GM19467 (cell line): ENCODE results near the gene ROBO1.
"Not testable (repeated sequence)": the region's sequence is repeated elsewhere in the genome, so short reads cannot be mapped to it uniquely, and the experiment has no call there.

Experiments
- ATAC-seq: cut with Tn5 transposase; IDR thresholded peaks from one replicate; pipeline ENCODE4 v1.9.1; 2021; ENCODE audit warnings: mild to moderate bottlenecking, moderate library complexity; ENCODE audit not compliant: unreplicated experiment

The ROBO1 gene

DNA sequence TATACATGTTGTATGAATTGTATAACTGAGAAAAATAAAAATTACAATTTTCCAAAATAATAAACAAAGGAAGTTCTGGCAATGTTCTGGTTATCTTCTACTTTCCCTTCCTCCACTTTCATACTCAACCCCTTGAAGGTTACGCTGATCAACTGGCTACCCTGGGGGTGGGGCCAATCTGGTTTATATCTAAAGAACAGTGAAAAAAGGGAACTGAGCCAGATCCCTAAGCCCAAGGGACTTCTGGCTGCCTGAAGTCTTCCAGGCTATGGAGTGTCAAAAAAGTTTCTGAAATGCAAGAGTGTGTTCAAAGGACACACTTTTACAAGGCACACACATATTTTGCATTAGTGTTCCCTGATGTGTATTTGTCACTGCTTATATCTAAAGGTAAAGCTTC, 591.9 kb downstream of the ROBO1 start:
- ATAC-seq: no peak

DNA sequence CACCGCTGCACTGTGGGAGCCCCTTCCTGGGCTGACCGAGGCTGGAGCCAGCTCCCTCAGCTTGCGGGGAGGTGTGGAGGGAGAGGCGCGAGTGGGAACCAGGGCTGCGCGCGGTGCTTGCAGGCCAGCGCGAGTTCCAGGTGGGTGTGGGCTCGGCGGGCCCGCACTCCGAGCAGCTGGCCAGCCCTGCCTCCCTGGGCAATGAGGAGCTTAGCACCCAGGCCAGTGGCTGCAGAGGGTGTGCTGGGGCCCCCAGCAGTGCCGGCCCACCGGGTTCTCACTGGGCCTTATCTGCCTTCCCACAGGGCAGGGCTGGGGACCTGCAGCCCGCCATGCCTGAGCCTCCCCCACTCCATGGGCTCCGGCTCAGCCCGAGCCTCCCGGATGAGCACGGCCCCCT, 594.5 kb downstream of the ROBO1 start:
- ATAC-seq: not testable (repeated sequence)

DNA sequence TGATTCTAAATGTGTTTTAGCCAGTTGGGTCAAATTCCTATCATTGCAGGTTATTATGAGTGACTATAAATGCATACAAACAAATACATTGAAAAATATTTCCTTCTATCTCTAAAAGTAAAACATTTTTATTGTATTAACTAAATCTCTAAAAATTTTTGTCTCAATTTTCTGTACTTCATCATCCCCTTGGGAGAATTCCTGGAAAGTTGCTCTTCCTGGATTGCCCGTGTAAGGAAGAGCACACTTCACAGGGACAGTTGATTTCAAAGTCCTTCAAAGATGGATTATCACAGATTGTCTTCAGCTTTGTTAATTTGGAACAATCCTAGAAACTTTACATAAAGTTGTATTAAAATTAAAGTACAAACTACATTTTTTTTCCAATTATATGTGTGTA, 595.6 kb downstream of the ROBO1 start:
- ATAC-seq: no peak

DNA sequence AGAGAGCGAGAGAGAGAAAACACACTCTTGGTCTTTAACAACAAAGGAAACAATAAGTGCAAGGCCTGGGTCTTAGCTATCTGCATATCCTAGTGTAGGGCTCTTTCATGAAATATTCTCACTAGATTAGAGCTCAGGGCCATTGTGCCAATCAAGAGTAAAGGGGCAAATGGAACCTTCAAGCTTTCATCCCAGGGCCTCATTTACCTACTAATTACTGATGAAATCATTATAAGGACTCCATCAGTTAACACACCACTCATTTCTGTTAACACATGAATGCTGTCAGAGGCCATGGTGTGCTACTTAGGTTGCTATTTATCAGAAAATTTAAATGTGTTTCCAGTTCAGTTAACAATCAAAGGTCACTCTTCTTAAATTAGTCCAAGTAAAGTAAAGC, 597.8 kb downstream of the ROBO1 start:
- ATAC-seq: no peak

DNA sequence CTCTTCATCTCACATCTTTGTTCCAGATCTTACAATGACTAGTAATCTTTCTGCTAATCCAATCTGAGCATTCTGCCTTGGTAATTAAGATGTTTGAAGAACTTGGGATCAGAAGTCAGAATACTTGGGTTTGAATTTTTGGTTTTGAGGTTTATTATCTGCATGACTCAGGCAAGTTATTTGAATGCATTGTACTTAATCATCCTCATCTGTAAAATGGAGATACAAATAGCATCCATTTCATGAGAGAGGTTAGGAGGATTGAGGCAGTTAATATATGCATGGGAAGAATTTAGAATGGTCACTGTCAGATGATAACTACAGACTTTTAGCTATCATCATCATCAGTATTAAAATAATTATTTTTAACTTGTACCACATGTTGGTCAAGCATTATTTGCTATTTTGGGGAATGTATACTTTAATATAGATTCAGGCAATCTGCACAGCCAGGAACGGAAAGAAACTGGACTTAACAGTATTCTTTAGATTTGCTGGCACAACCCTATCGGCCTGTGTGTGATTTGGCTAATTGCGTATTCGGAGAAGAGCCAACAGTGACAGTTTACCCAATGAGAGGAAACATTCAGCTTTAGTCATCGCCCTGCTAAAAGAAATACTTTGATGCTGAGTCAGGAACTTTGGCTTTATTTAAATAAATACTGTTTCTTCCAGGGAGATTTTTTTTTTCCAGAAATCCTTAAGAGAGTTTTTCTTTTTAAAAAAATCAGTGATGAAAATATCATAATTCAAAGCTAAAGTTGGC, 600.0 kb downstream of the ROBO1 start:
- no peak for ATAC-seq

DNA sequence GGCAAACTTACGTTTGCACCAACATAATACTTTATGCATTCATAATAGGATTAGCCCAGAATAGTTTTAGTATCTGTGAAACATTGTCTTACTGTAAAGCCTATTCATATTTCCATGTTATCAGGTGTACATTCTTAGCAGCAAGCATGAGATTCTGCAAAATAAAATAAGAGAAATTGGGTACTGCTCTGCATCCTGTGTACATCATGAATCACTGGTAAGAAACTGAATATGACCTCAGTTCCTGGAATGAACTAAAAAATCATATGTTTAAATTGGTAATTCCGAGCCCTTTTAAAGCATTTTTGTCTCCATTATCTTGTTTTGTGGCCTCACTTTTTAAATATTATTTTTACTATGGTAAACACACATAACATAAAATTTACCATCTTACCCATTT, 605.1 kb downstream of the ROBO1 start:
- no peak for ATAC-seq

GRCh38 chr3:79161941-79162340, 605.9 kb downstream of the ROBO1 start:
- no peak for ATAC-seq

DNA sequence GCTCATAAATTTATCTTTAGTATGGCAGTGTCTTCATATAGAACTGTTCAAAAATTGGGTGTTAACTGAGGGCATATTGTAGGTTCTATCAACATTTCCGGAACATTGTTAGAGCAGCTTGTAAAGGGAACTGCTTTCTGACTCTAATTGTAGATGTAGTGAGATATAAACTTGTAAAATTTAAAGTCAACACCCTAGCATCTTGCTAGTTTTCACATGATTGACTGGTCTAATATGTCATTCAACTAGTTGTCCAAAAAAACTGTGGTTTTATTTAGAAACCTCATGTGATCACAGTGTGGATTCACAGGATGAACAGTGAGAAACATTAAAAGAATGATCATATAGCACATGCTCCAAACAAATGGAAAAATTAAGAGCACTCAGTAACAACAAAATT, 607.4 kb downstream of the ROBO1 start:
- ATAC-seq: no peak

- no peak for ATAC-seq
Observed at GRCh38 chr3:79159736-79160135, 608.1 kb downstream of the ROBO1 start.

DNA sequence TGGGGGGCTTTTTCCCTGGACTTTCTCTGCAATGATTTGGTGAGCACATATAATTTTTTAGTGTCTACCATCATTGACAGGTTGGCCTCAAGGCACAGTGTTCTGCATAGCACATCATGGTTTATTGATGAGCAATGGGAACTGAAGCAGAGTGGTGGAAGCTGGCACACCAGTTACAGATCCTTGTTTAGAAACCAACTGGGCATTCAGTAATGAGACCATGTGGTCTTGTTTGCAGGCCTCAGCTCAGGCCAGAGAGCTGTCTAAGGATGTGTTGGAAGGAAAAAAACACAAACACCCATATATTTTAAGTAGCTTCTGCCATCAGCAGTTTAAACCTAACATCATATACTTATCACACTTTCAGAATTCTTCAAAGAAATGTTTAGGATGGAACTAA, 610.6 kb downstream of the ROBO1 start:
- ATAC-seq: no peak

DNA sequence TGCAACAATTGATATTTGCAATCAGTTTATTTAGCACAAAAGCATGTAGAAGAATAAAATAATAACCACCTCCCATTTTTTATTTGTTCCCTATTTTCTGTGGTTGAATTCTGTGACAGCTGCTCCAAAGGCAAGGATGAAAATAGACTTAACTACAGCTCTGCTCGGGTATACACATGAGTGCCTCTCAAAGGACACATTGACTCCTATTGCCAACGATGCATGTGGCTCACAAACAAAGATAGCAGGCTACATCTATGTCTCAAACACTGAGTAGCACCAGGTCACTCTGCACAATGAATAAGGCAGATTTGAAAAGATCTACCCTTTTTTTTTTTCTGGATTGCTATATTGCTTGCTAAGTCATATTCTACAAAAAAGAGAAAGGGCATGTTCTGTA, 612.9 kb downstream of the ROBO1 start:
- no peak for ATAC-seq

DNA sequence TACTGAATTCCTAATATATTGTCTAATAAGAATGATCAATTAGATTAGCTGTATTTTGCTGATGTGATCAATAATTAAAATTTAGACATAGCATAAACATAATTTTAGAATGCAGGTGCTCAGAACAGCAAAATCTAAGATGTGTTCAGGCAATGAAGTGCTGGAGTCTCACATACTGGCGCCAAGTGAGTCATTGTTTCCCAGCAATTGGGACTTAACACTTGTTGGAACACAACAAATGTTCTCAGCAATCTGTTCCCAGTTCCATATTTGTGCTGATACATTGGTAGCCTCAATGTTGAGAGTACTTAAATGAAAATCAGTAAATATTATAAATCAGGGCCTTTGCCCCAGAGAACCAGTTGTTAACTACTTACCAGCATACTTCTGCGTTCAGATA, 619.0 kb downstream of the ROBO1 start:
- ATAC-seq: no peak

GRCh38 chr3:79146024-79146423, 621.8 kb downstream of the ROBO1 start:
- no peak for ATAC-seq

- ATAC-seq: no peak
Observed at GRCh38 chr3:79140708-79141107, 627.1 kb downstream of the ROBO1 start.

DNA sequence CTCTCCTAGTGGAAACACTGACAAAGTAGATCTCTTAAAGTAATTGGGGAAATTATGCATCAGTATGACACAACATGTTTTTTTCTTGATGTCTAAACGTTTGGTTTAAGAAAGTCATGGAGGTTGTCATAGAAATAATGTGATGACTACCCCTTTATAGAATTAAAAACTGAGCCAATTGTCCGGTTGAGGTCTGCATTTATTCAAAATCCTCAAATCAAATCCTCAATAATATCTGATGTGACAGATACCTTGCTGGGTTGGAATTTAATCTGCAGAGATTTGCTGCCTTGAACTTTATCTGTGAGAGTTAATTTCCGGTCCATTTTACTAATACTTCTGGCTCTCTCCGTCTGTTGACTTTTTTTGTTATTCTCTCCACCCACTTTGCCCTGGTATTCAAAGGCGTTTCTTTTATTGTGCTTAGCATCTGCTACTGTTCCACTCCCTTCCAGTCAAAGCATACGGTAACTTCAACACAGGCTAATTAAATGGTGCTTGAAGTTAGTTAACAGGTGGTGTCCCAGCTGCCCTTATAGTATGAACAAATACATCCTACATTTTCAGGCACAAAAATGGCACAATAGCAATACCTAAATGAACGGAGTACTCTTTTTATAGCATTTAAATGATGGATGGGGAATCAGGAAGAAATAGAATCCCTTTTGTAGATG, 628.3 kb downstream of the ROBO1 start:
- no peak for ATAC-seq

DNA sequence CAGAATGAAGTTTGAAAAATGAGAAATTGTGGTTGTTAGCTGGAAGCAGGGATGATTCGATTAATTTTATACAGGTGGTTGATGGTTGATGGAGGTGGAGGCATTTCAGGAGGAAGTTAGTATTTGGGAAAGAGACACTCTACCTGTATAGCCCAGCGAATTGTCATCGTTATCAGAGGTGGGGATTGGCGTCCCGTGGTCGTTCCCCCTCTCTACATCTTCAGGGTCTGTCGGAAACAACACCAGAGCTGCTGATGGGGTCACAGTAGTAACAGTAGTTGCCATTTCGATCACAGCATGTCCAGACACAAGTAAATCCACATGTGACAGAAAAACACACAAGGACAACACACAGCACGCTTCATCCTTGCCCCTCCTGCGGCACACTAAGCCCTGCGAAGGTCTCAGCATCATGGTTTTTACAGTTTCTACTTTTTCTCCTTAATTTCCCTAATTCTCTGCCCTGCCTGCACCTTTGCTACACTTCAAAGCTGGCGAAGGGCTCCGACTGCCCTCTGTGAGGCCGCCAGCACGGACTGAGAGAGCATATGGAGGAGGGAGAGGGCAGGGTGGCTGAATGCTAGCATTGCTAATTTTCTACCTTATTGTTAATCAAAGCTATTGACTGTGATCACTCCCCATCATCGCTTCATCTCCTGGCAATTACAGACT, 642.3 kb downstream of the ROBO1 start:
- no peak for ATAC-seq

GRCh38 chr3:79115458-79115857, 652.3 kb downstream of the ROBO1 start:
- ATAC-seq: no peak

GRCh38 chr3:79113876-79114275, 653.9 kb downstream of the ROBO1 start:
- ATAC-seq: no peak

DNA sequence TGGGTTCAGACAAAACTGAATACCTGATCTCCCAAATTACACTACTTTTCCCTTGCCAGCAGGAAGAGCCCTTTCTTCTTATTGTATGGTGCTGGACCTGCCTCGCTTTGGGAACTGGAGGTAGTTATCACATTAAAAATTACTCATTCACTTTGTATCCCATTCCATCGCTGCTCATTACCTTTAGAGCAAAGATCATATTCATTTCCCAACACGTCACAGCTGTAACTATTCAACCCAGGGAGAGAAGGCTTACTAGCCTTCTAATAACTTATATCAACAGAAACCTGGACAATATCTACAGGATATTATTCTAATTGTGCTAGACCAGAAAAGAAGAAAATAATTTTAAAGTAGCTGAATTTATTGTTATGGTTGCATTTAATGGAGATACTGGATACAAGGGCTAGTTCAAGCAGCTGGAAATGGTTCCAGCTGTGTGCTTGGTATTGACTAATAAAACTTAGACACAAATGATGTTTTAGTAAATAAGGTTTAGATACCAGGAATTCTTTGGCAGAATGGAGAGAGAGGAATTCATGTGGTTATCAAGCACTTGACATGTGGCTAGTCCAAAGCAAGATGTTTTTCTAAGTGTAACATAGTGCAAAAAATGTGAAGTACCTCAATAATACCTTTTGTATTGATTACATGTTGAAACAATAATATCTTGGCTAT, 656.3 kb downstream of the ROBO1 start:
- no peak for ATAC-seq

- no peak for ATAC-seq
Observed at GRCh38 chr3:79109754-79110153, 658.0 kb downstream of the ROBO1 start.

DNA sequence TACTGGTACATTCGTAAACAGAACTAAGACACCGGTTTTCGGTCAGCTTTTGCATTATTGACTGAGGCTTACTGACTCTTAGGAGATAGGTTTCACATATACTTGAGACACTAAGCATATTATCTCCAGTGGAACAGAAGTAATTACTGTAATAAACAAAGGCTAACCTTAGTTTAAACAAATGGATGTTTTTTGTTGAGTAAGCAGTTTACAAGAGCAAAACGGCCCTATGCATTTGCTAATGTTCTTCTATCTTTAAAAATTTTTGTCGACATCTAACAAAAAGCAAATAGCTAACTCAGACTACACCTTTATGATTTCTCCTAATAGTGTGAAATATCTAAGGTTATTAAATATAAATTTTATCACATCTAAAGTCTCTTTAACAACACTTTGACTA, 664.5 kb downstream of the ROBO1 start:
- ATAC-seq: no peak
